OCI-LY3 (cell line): ENCODE measurements around the gene SLC28A2.

Source experiments
- H2AFZ ChIP-seq: fragments of 200-600, 300-600 bp; shearing (Covaris generic); 2 replicates; pipeline ENCODE4 v1.6.0; 2014; ENCODE audit warnings: antibody characterized with exemption, low read depth, low read length
- H3K27ac ChIP-seq: fragments of 200-600, 300-600 bp; sonication (generic); 2 replicates; pipeline ENCODE4 v1.5.1; 2014; ENCODE audit warnings: mild to moderate bottlenecking, low read length, moderate library complexity, mixed read lengths
- H3K27me3 ChIP-seq: fragments of 200-600, 300-600 bp; sonication (generic); 2 replicates; pipeline ENCODE4 v1.6.1; 2014; ENCODE audit warnings: low read depth, low read length, mixed read lengths
- H3K36me3 ChIP-seq: fragments of 200-600, 300-600 bp; sonication (generic); replicated peaks from 2 replicates; pipeline ENCODE3; 2014; ENCODE audit warnings: low read depth, low read length, mixed read lengths
- H3K4me1 ChIP-seq: fragments of 300-600, 200-600 bp; sonication (generic); 2 replicates; pipeline ENCODE4 v1.6.1; 2014; ENCODE audit warnings: low read length, mixed read lengths
- H3K4me2 ChIP-seq: fragments of 200-600, 300-600 bp; sonication (generic); 2 replicates; pipeline ENCODE4 v1.6.1; 2014; ENCODE audit warnings: low read length, mixed read lengths
- H3K4me3 ChIP-seq: fragments of 300-600, 200-600 bp; sonication (generic); 2 replicates; pipeline ENCODE4 v1.5.1; 2014; ENCODE audit warnings: antibody characterized with exemption, mild to moderate bottlenecking, low read length, moderate library complexity
- H3K79me2 ChIP-seq: fragments of 300-600, 200-600 bp; shearing (Covaris generic); 2 replicates; pipeline ENCODE4 v1.6.1; 2014; ENCODE audit warnings: mild to moderate bottlenecking, low read length, mixed read lengths
- H3K9ac ChIP-seq: fragments of 300-600, 200-600 bp; shearing (Covaris generic); 2 replicates; pipeline ENCODE4 v1.6.0; 2014; ENCODE audit warnings: mild to moderate bottlenecking, low read length, moderate library complexity
- H3K9me3 ChIP-seq: fragments of 200-600, 300-600 bp; shearing (Covaris generic); 2 replicates; pipeline ENCODE4 v1.6.1; 2014; ENCODE audit warnings: low read length, mixed read lengths; ENCODE audit not compliant: insufficient read depth
- H4K20me1 ChIP-seq: fragments of 200-600, 300-600 bp; sonication (generic); 2 replicates; pipeline ENCODE4 v1.6.1; 2016; ENCODE audit warnings: low read length, mixed read lengths; ENCODE audit not compliant: insufficient read depth
- CTCF ChIP-seq: fragments of 200-600, 300-600 bp; sonication (generic); IDR thresholded peaks from 2 replicates; pipeline ENCODE4 v1.5.1; 2014; ENCODE audit warnings: antibody characterized with exemption, low read length, low read depth
- EZH2phosphoT487 ChIP-seq: fragments of 200-600 bp; shearing (Covaris generic); IDR thresholded peaks from 2 replicates; pipeline ENCODE4 v1.6.1; 2018; ENCODE audit warnings: antibody characterized with exemption, mixed run types, low read depth

Gene SLC28A2

GRCh38 chr15:45263854-45264253 lies 11.8 kb downstream of the SLC28A2 start:
- Histone ChIP-seq H3K9me3 (no peaks in the 10 kb centered on the region), H3K27ac (no peak overlapping the region), H3K79me2 (no peaks in the 10 kb centered on the region), H2AFZ (no peak overlapping the region), H3K4me1 (no peaks in the 10 kb centered on the region), H4K20me1 (no peaks in the 10 kb centered on the region), H3K4me2 (no peak overlapping the region), H3K27me3 (no peaks in the 10 kb centered on the region), H3K4me3 (no peak overlapping the region), H3K9ac (no peak overlapping the region), H3K36me3 (no peaks in the 10 kb centered on the region)
- TF ChIP-seq EZH2phosphoT487 (no peak), CTCF (no peak)

GRCh38 chr15:45265506-45265905 lies 13.5 kb downstream of the SLC28A2 start:
- Histone ChIP-seq H3K9ac (no peak overlapping the region), H3K4me2 (no peak overlapping the region), H2AFZ (no peak overlapping the region), H3K4me1 (no peaks in the 10 kb centered on the region), H4K20me1 (no peaks in the 10 kb centered on the region), H3K27me3 (no peaks in the 10 kb centered on the region), H3K79me2 (no peaks in the 10 kb centered on the region), H3K4me3 (no peak overlapping the region), H3K27ac (no peak overlapping the region), H3K9me3 (no peaks in the 10 kb centered on the region), H3K36me3 (no peaks in the 10 kb centered on the region)
- TF ChIP-seq CTCF (no peak), EZH2phosphoT487 (no peak)

- Histone ChIP-seq H3K4me3 (no peak overlapping the region), H3K9me3 (no peaks in the 10 kb centered on the region), H4K20me1 (no peaks in the 10 kb centered on the region), H3K4me2 (no peak overlapping the region), H3K4me1 (no peaks in the 10 kb centered on the region), H3K27me3 (no peaks in the 10 kb centered on the region), H3K79me2 (no peaks in the 10 kb centered on the region), H2AFZ (no peak overlapping the region), H3K27ac (no peak overlapping the region), H3K36me3 (no peaks in the 10 kb centered on the region), H3K9ac (no peak overlapping the region)
- no peak for TF ChIP-seq EZH2phosphoT487
- peak; percentile 37 for TF ChIP-seq CTCF
These were observed 16.1 kb downstream of the SLC28A2 start for GRCh38 chr15:45268135-45268534.

- Histone ChIP-seq H3K36me3 (no peaks in the 10 kb centered on the region), H3K27ac (no peak overlapping the region), H3K79me2 (no peaks in the 10 kb centered on the region), H3K4me2 (no peak overlapping the region), H3K4me1 (peaks cover 8% of the 10 kb centered on the region; the same call in 1 of the 2 replicates), H3K27me3 (no peaks in the 10 kb centered on the region), H2AFZ (no peak overlapping the region), H3K9me3 (no peaks in the 10 kb centered on the region), H4K20me1 (no peaks in the 10 kb centered on the region), H3K9ac (no peak overlapping the region), H3K4me3 (no peak overlapping the region)
- TF ChIP-seq EZH2phosphoT487 (no peak), CTCF (no peak)
These were observed 22.8 kb downstream of the SLC28A2 start for GRCh38 chr15:45274636-45275380.
